ENCODE measurements around the gene CNOT3. TPM values are rescaled to one million over a fixed set of nuclear protein-coding genes. Genes with fewer than 3 reads are reported as not detected.

CNOT3 gene
- total and polyA plus RNA-seq, 2 of the 13 experiments (the other 11 are each of a cell fraction or from before 2014, with no cell fraction given): 4.3 to 5.8 TPM

DNA sequence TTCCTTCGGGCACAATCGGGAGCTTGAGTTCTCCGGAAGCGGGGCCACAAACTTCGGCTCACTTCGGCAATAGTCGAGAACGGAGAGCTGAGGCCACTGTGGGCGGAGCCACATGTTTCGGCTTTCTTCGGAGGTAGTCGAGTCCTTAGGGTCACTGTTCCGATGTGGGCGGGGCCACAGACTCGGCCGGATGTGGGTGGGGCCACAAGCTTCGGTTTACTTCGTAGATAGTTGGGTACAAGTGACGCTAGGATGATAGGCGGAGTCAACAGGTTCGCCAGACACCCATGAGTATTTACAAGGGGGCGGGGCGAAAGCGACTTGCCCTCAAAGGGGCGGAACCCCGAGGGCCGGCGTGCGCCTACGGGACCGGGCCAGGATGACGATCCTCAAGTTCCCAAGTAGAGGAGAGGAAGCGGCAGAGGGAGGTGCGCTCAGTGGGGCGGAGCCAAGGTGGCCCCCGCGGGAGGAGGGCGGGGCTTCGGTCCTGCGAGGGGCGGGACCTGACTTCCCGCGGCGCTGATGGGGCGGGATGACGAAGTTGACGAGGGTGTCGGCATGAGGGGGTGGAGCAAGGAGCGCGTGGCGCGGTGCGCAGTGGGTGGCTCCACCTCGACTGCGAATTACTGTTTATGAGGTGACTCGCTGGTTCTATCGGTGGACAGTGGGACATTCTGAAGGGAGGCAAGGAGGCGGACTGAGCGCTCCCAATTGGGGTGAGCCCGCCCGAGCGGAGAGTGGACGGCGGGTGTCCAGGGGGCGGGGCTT is 52.4 kb downstream of the CNOT3 start (continued):
- TF ChIP-seq, protein P1, sequence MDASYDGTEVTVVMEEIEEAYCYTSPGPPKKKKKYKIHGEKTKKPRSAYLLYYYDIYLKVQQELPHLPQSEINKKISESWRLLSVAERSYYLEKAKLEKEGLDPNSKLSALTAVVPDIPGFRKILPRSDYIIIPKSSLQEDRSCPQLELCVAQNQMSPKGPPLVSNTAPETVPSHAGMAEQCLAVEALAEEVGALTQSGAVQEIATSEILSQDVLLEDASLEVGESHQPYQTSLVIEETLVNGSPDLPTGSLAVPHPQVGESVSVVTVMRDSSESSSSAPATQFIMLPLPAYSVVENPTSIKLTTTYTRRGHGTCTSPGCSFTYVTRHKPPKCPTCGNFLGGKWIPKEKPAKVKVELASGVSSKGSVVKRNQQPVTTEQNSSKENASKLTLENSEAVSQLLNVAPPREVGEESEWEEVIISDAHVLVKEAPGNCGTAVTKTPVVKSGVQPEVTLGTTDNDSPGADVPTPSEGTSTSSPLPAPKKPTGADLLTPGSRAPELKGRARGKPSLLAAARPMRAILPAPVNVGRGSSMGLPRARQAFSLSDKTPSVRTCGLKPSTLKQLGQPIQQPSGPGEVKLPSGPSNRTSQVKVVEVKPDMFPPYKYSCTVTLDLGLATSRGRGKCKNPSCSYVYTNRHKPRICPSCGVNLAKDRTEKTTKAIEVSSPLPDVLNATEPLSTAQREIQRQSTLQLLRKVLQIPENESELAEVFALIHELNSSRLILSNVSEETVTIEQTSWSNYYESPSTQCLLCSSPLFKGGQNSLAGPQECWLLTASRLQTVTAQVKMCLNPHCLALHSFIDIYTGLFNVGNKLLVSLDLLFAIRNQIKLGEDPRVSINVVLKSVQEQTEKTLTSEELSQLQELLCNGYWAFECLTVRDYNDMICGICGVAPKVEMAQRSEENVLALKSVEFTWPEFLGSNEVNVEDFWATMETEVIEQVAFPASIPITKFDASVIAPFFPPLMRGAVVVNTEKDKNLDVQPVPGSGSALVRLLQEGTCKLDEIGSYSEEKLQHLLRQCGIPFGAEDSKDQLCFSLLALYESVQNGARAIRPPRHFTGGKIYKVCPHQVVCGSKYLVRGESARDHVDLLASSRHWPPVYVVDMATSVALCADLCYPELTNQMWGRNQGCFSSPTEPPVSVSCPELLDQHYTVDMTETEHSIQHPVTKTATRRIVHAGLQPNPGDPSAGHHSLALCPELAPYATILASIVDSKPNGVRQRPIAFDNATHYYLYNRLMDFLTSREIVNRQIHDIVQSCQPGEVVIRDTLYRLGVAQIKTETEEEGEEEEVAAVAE (CRISPR knock-in tag; IDR thresholded peaks at IDR 0.05; ENCODE audit: borderline replicate concordance): no peak
- TF ChIP-seq TAF15 (IDR thresholded peaks at IDR 0.05; ENCODE audit: low read depth, low read length, poor library complexity, severe bottlenecking): no peak
- no peak for TF ChIP-seq IRF2 (CRISPR knock-in tag; IDR thresholded peaks at IDR 0.05)
- no peak; the same call in 1 of the 2 replicates for TF ChIP-seq FOXJ3 (CRISPR knock-in tag; IDR thresholded peaks at IDR 0.05; ENCODE audit: borderline replicate concordance)
- no peak for TF ChIP-seq ZKSCAN1 (IDR thresholded peaks at IDR 0.05; ENCODE audit: low read length)
- TF ChIP-seq SKI (IDR thresholded peaks at IDR 0.05; ENCODE audit: partially characterized antibody): no peak
- TF ChIP-seq ZNF569 (CRISPR knock-in tag; IDR thresholded peaks at IDR 0.05; ENCODE audit: borderline replicate concordance): no peak
- TF ChIP-seq, protein P2, sequence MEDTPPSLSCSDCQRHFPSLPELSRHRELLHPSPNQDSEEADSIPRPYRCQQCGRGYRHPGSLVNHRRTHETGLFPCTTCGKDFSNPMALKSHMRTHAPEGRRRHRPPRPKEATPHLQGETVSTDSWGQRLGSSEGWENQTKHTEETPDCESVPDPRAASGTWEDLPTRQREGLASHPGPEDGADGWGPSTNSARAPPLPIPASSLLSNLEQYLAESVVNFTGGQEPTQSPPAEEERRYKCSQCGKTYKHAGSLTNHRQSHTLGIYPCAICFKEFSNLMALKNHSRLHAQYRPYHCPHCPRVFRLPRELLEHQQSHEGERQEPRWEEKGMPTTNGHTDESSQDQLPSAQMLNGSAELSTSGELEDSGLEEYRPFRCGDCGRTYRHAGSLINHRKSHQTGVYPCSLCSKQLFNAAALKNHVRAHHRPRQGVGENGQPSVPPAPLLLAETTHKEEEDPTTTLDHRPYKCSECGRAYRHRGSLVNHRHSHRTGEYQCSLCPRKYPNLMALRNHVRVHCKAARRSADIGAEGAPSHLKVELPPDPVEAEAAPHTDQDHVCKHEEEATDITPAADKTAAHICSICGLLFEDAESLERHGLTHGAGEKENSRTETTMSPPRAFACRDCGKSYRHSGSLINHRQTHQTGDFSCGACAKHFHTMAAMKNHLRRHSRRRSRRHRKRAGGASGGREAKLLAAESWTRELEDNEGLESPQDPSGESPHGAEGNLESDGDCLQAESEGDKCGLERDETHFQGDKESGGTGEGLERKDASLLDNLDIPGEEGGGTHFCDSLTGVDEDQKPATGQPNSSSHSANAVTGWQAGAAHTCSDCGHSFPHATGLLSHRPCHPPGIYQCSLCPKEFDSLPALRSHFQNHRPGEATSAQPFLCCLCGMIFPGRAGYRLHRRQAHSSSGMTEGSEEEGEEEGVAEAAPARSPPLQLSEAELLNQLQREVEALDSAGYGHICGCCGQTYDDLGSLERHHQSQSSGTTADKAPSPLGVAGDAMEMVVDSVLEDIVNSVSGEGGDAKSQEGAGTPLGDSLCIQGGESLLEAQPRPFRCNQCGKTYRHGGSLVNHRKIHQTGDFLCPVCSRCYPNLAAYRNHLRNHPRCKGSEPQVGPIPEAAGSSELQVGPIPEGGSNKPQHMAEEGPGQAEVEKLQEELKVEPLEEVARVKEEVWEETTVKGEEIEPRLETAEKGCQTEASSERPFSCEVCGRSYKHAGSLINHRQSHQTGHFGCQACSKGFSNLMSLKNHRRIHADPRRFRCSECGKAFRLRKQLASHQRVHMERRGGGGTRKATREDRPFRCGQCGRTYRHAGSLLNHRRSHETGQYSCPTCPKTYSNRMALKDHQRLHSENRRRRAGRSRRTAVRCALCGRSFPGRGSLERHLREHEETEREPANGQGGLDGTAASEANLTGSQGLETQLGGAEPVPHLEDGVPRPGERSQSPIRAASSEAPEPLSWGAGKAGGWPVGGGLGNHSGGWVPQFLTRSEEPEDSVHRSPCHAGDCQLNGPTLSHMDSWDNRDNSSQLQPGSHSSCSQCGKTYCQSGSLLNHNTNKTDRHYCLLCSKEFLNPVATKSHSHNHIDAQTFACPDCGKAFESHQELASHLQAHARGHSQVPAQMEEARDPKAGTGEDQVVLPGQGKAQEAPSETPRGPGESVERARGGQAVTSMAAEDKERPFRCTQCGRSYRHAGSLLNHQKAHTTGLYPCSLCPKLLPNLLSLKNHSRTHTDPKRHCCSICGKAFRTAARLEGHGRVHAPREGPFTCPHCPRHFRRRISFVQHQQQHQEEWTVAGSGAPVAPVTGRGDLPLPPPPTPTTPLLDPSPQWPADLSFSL (CRISPR knock-in tag; IDR thresholded peaks at IDR 0.05): no peak
- no peak for TF ChIP-seq ZNF160 (CRISPR knock-in tag; IDR thresholded peaks at IDR 0.05)
- TF ChIP-seq, protein P3, sequence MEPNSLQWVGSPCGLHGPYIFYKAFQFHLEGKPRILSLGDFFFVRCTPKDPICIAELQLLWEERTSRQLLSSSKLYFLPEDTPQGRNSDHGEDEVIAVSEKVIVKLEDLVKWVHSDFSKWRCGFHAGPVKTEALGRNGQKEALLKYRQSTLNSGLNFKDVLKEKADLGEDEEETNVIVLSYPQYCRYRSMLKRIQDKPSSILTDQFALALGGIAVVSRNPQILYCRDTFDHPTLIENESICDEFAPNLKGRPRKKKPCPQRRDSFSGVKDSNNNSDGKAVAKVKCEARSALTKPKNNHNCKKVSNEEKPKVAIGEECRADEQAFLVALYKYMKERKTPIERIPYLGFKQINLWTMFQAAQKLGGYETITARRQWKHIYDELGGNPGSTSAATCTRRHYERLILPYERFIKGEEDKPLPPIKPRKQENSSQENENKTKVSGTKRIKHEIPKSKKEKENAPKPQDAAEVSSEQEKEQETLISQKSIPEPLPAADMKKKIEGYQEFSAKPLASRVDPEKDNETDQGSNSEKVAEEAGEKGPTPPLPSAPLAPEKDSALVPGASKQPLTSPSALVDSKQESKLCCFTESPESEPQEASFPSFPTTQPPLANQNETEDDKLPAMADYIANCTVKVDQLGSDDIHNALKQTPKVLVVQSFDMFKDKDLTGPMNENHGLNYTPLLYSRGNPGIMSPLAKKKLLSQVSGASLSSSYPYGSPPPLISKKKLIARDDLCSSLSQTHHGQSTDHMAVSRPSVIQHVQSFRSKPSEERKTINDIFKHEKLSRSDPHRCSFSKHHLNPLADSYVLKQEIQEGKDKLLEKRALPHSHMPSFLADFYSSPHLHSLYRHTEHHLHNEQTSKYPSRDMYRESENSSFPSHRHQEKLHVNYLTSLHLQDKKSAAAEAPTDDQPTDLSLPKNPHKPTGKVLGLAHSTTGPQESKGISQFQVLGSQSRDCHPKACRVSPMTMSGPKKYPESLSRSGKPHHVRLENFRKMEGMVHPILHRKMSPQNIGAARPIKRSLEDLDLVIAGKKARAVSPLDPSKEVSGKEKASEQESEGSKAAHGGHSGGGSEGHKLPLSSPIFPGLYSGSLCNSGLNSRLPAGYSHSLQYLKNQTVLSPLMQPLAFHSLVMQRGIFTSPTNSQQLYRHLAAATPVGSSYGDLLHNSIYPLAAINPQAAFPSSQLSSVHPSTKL (CRISPR knock-in tag; IDR thresholded peaks at IDR 0.05): peak; percentile 43; the same call in 1 of the 2 replicates
- no peak for TF ChIP-seq ZIK1 (CRISPR knock-in tag; IDR thresholded peaks at IDR 0.05; ENCODE audit: borderline replicate concordance, low read depth)
- no peak for TF ChIP-seq KLF12 (CRISPR knock-in tag; IDR thresholded peaks at IDR 0.05; ENCODE audit: borderline replicate concordance)

Data from HepG2 (cell line).